ENCODE measurements around the gene ADAMTS17.
"Not testable (repeated sequence)": the region's sequence is repeated elsewhere in the genome, so short reads cannot be mapped to it uniquely, and the experiment has no call there.

The ADAMTS17 gene

DNA sequence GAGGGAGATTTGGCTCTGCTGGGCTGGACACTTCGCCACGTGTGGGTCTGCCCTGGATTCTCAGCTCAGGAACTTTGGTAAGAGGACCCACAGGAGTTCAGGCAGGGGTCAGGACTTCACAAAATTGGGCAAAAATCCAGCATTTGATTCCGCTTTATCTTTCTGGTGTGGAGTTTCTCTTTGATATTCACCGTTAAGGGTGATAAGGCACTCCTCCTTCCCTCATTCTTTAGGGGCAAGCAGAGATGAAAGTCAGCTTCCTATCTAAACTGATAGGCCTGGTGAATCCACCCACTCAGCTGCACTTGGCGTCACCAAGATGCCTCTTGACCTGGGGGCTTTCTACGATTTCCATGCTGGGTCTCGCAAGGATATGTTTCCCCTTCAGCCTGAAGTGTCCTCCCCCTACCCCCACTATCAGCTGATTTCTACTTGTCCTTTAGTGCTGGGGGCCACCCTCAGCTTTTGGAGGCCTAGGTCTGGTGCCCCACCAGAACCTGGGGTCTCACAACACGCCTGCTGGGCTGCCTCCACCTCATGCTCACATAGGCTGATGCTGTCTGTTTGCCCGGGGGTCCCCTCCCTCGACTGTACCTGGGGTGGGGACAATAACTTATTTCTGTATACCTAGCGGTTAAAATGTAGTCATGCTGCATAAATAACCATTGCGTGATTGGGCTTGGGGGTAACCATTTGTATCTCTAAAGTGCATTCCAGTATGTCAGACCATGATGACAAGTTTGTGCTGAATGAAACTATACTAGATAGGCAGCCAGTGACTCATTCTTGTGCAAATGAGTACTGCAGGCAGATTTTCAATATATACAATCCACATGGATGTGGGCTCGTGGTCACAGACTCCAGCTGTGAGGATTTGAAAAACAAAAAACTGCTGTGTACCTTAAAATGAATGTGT, 248.3 kb downstream of the ADAMTS17 start:
- Mint-ChIP-seq H3K9me3 (no peaks in the 10 kb centered on the region), H3K27me3 (no peaks in the 10 kb centered on the region), H3K4me3 (no peak overlapping the region), H3K36me3 (ENCODE audit: low read depth) (peaks cover 18% of the 10 kb centered on the region), H3K4me1 (ENCODE audit: low read depth) (no peaks in the 10 kb centered on the region), H3K27ac (no peak overlapping the region)
- no peak for DNase-seq

DNA sequence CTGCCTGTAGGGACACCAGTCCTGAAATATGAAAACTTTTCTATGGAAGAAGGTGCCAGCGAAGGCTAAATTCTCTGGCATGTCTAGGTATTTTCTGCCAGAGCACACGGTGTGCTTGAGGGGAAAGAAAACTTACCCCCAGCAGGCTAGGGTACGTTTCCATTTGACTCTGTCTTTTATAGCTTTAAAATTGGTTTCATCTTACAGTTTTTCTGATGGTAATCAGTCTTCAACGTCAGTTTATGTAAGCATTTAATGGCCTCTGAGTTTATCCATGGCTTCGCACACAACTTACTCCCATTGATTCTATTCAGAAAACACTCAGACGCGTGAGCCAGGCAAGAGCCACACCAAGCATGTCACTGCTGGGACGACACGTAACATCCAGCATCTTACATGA, 249.7 kb downstream of the ADAMTS17 start:
- no peak overlapping the region for H3K4me3 Mint-ChIP-seq
- no peaks in the 10 kb centered on the region for H3K9me3 Mint-ChIP-seq
- no peak for DNase-seq

GRCh38 chr15:100090411-100090810, 251.4 kb downstream of the ADAMTS17 start:
- no peaks in the 10 kb centered on the region for H3K27me3 Mint-ChIP-seq
- H3K4me1 Mint-ChIP-seq (ENCODE audit: low read depth): no peaks in the 10 kb centered on the region
- no peak overlapping the region for H3K27ac Mint-ChIP-seq
- no peak for DNase-seq
- H3K36me3 Mint-ChIP-seq (ENCODE audit: low read depth): peaks cover 18% of the 10 kb centered on the region
- H3K9me3 Mint-ChIP-seq: no peaks in the 10 kb centered on the region
- no peak overlapping the region for H3K4me3 Mint-ChIP-seq

More for the DNA sequence above, 249.7 kb downstream of the ADAMTS17 start:
- no peaks in the 10 kb centered on the region for H3K4me1 Mint-ChIP-seq (ENCODE audit: low read depth)
- H3K27me3 Mint-ChIP-seq: no peaks in the 10 kb centered on the region
- peaks cover 18% of the 10 kb centered on the region for H3K36me3 Mint-ChIP-seq (ENCODE audit: low read depth)
- H3K27ac Mint-ChIP-seq: no peak overlapping the region

- not testable (repeated sequence) for H3K27me3 Mint-ChIP-seq; H3K4me3 Mint-ChIP-seq; H3K27ac Mint-ChIP-seq; H3K4me1 Mint-ChIP-seq (ENCODE audit: low read depth); DNase-seq; H3K9me3 Mint-ChIP-seq
- H3K36me3 Mint-ChIP-seq (ENCODE audit: low read depth): peaks cover 11% of the 10 kb centered on the region
These were observed 257.5 kb downstream of the ADAMTS17 start for GRCh38 chr15:100084042-100084821.

- DNase-seq: no peak
- peaks cover 11% of the 10 kb centered on the region for H3K36me3 Mint-ChIP-seq (ENCODE audit: low read depth)
- H3K4me3 Mint-ChIP-seq: no peak overlapping the region
These were observed 258.2 kb downstream of the ADAMTS17 start for GRCh38 chr15:100083572-100083971.

GRCh38 chr15:100082761-100083402, 258.9 kb downstream of the ADAMTS17 start:
- no peak for DNase-seq
- H3K27me3 Mint-ChIP-seq: no peaks in the 10 kb centered on the region
- no peak overlapping the region for H3K27ac Mint-ChIP-seq
- peaks cover 11% of the 10 kb centered on the region for H3K36me3 Mint-ChIP-seq (ENCODE audit: low read depth)
- no peak overlapping the region for H3K4me3 Mint-ChIP-seq
- no peaks in the 10 kb centered on the region for H3K4me1 Mint-ChIP-seq (ENCODE audit: low read depth)
- H3K9me3 Mint-ChIP-seq: no peaks in the 10 kb centered on the region

More at GRCh38 chr15:100083572-100083971, 258.2 kb downstream of the ADAMTS17 start:
- Mint-ChIP-seq H3K9me3 (no peaks in the 10 kb centered on the region), H3K27ac (no peak overlapping the region), H3K27me3 (no peaks in the 10 kb centered on the region), H3K4me1 (ENCODE audit: low read depth) (no peaks in the 10 kb centered on the region)

GRCh38 chr15:100081454-100081853, 260.3 kb downstream of the ADAMTS17 start:
- Mint-ChIP-seq H3K27ac (no peak overlapping the region), H3K4me1 (ENCODE audit: low read depth) (no peaks in the 10 kb centered on the region), H3K36me3 (ENCODE audit: low read depth) (peaks cover 11% of the 10 kb centered on the region), H3K27me3 (no peaks in the 10 kb centered on the region), H3K9me3 (no peaks in the 10 kb centered on the region), H3K4me3 (no peak overlapping the region)
- DNase-seq: no peak

GRCh38 chr15:100078511-100079220, 263.1 kb downstream of the ADAMTS17 start:
- no peak for DNase-seq
- peaks cover 7% of the 10 kb centered on the region for H3K36me3 Mint-ChIP-seq (ENCODE audit: low read depth)
- no peaks in the 10 kb centered on the region for H3K4me1 Mint-ChIP-seq (ENCODE audit: low read depth)
- H3K4me3 Mint-ChIP-seq: no peak overlapping the region
- no peaks in the 10 kb centered on the region for H3K9me3 Mint-ChIP-seq
- H3K27me3 Mint-ChIP-seq: no peaks in the 10 kb centered on the region
- no peak overlapping the region for H3K27ac Mint-ChIP-seq

DNA sequence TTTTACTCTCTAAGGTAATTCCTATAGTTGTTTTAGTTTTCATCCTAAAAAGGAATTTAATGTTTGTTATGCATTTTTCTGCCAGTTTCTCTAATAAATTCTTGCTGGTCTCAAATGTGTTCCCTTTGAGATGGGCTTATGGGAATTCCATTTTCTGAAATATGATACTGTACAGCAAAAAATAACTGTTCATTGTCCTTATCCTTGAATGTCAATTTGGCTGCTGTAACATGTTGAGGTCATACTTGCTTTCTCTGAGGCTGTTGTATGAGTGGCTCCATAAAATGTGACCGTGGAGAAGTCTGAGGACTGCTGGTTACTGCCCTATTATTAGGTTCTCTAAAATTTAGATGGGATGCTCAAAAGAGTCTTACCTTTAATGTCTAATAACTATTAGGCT, 266.5 kb downstream of the ADAMTS17 start:
- no peak overlapping the region for H3K4me3 Mint-ChIP-seq
- no peak overlapping the region for H3K27ac Mint-ChIP-seq
- no peaks in the 10 kb centered on the region for H3K27me3 Mint-ChIP-seq
- H3K9me3 Mint-ChIP-seq: no peaks in the 10 kb centered on the region
- DNase-seq: no peak
- no peaks in the 10 kb centered on the region for H3K36me3 Mint-ChIP-seq (ENCODE audit: low read depth)
- H3K4me1 Mint-ChIP-seq (ENCODE audit: low read depth): no peaks in the 10 kb centered on the region

DNA sequence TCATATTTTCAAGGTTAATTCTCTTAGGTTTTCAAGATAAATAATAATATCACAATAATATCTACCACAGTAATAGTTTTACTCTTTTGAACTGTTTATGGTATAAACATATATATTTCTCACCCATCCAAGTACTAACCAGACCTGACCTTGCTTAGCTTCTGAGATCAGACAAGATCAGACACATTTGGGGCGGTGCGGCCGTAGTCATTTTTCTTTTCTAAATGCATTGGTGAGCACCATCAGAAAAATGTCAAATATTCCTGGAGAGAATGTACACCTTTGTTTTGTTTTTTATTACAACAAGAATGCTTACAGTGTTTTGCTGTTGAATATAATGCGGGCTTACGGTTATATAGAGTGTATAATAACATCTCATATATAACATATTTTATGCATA, 267.8 kb downstream of the ADAMTS17 start:
- Mint-ChIP-seq H3K9me3 (no peaks in the 10 kb centered on the region), H3K4me3 (no peak overlapping the region), H3K27me3 (no peaks in the 10 kb centered on the region), H3K36me3 (ENCODE audit: low read depth) (peaks cover 3% of the 10 kb centered on the region), H3K27ac (no peak overlapping the region), H3K4me1 (ENCODE audit: low read depth) (no peaks in the 10 kb centered on the region)
- no peak for DNase-seq

GRCh38 chr15:100066521-100067280, 275.1 kb downstream of the ADAMTS17 start:
- H3K27ac Mint-ChIP-seq; H3K9me3 Mint-ChIP-seq; H3K4me1 Mint-ChIP-seq (ENCODE audit: low read depth); H3K4me3 Mint-ChIP-seq; H3K36me3 Mint-ChIP-seq (ENCODE audit: low read depth); DNase-seq; H3K27me3 Mint-ChIP-seq: not testable (repeated sequence)

DNA sequence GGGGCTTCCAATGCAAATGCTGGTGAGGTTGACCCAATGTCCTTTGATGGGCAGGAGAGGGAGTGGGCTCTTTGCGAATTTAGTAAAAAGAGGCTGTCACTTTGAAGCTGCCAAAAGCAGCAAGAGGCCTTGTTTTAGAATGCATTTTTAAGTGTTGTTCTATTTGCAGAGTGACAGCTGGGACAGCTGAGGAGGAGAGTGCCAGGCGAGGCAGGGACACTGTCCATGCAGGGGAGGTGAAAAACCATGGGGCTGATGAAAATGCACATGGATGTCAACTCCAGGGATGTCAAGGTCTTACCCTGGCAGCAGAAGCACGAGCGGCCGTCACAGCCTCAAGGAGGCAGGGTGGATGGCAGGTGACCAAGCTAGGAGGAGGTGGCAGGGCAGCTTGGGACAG, 279.8 kb downstream of the ADAMTS17 start:
- H3K27ac Mint-ChIP-seq: no peak overlapping the region
- no peak for DNase-seq
- H3K4me1 Mint-ChIP-seq (ENCODE audit: low read depth): no peaks in the 10 kb centered on the region
- H3K36me3 Mint-ChIP-seq (ENCODE audit: low read depth): no peaks in the 10 kb centered on the region
- no peak overlapping the region for H3K4me3 Mint-ChIP-seq
- H3K27me3 Mint-ChIP-seq: no peaks in the 10 kb centered on the region
- peaks cover 3% of the 10 kb centered on the region for H3K9me3 Mint-ChIP-seq

GRCh38 chr15:100060276-100060926, 281.4 kb downstream of the ADAMTS17 start:
- Mint-ChIP-seq H3K36me3 (ENCODE audit: low read depth) (no peaks in the 10 kb centered on the region), H3K4me3 (no peak overlapping the region), H3K27ac (no peak overlapping the region), H3K27me3 (no peaks in the 10 kb centered on the region), H3K4me1 (ENCODE audit: low read depth) (no peaks in the 10 kb centered on the region), H3K9me3 (no peaks in the 10 kb centered on the region)
- no peak for DNase-seq
